Panc1 (cell line): Measurements from ENCODE around the gene WDR59. TPM values are rescaled to one million over a fixed set of nuclear protein-coding genes. Genes with fewer than 3 reads are reported as not detected.

Experiments used
- ATAC-seq: fragments of 200-7000 bp; cut with Tn5 transposase; 2 replicates; pipeline ENCODE4 v1.9.1; 2020; ENCODE audit warnings: mild to moderate bottlenecking, moderate library complexity
- BruUV-seq: library from RNA; stranded (reverse); fragments of 400-500 nt; replicated peaks from 2 replicates; lab custom pipeline; 2021; lab: Mats Ljungman, UMichigan
- CTCF ChIA-PET: fragments of 300-600 bp; sonication (Branson Sonifier 250); formaldehyde crosslinking; loops from one replicate; lab custom pipeline; 2022; ENCODE audit warnings: antibody characterized with exemption; lab: Charles Lee
- POLR2A ChIA-PET: fragments of 300-600 bp; sonication (Branson Sonifier 250); formaldehyde crosslinking; loops from one replicate; lab custom pipeline; 2022; ENCODE audit warnings: antibody characterized with exemption; lab: Charles Lee
- DNase-seq: peaks from one replicate; pipeline ENCODE4 v3.0.0-alpha.2; 2010; ENCODE audit warnings: low read depth, low spot score
- H3K27ac ChIP-seq: 2 replicates; pipeline ENCODE4 v1.5.1; 2011; ENCODE audit warnings: mild to moderate bottlenecking, low read length, inconsistent platforms
- H3K27me3 ChIP-seq: fragments of 200-500 bp; sonication (Bioruptor generic); 2 replicates; pipeline ENCODE4 v1.6.0; 2014; ENCODE audit warnings: low read length, inconsistent platforms; ENCODE audit not compliant: control insufficient read depth, insufficient read depth
- H3K36me3 ChIP-seq: fragments of 200-500 bp; sonication (Bioruptor generic); 2 replicates; pipeline ENCODE4 v1.5.1; 2014; ENCODE audit warnings: inconsistent platforms, mild to moderate bottlenecking, low read length, moderate library complexity; ENCODE audit not compliant: control insufficient read depth, insufficient read depth
- H3K4me1 ChIP-seq: 2 replicates; pipeline ENCODE4 v1.5.1; 2011; ENCODE audit warnings: inconsistent platforms, mild to moderate bottlenecking, low read length, moderate library complexity; ENCODE audit not compliant: control insufficient read depth, insufficient read depth
- H3K4me3 ChIP-seq, 2 experiments: 2 replicates each; pipeline ENCODE4 v1.5.1; 2011 to 2012; ENCODE audit warnings: low read depth in 2 of 2, low read length in 2 of 2, mild to moderate bottlenecking in 2 of 2, inconsistent platforms in 1 of 2, moderate library complexity in 1 of 2
- H3K9me3 ChIP-seq: fragments of 200-500 bp; sonication (Bioruptor generic); 2 replicates; pipeline ENCODE4 v1.5.1; 2014; ENCODE audit warnings: low read depth, mild to moderate bottlenecking, inconsistent platforms, low read length, moderate library complexity; ENCODE audit not compliant: control insufficient read depth, insufficient read depth
- POLR2AphosphoS5 ChIP-seq: IDR thresholded peaks from 2 replicates; pipeline ENCODE4 v1.6.1; 2012; ENCODE audit warnings: mild to moderate bottlenecking, low read depth, low read length, moderate library complexity
- SIN3A ChIP-seq: IDR thresholded peaks from 2 replicates; pipeline ENCODE4 v1.6.1; 2012; ENCODE audit warnings: low read depth, mild to moderate bottlenecking, low read length, moderate library complexity, borderline replicate concordance; ENCODE audit not compliant: insufficient read depth
- TCF7L2 ChIP-seq: IDR thresholded peaks from 2 replicates; pipeline ENCODE4 v1.6.1; 2011; ENCODE audit warnings: mild to moderate bottlenecking, low read depth, low read length, inconsistent platforms
- in situ Hi-C: cut with HindIII; loops from 2 replicates; pipeline ENCODE4 v1.10.0; 2016; ENCODE audit warnings: low sequenced_read_pairs, low pct_unique_long_range_greater_than_20kb
- intact Hi-C: fragments of 100-400 bp; cut with micrococcal nuclease; formaldehyde crosslinking; loops from one replicate; pipeline ENCODE4 v1.10.0; 2022; ENCODE audit not compliant: unreplicated experiment
- total RNA-seq: library from RNA; stranded (reverse); gene quantifications from one replicate; pipeline ENCODE4 v1.2.1, GENCODE V29; 2021; ENCODE audit not compliant: unreplicated experiment
- TF ChIP-seq, protein P1 (sequence below), 2 experiments: IDR thresholded peaks; 2 replicates each; pipeline ENCODE4 v1.6.1; 2011 to 2012; ENCODE audit warnings: low read depth in 2 of 2, control low read depth in 1 of 2, low read length in 1 of 2, mild to moderate bottlenecking in 1 of 2, moderate library complexity in 1 of 2; ENCODE audit not compliant: insufficient read depth in 1 of 2
- TF ChIP-seq, protein P2 (sequence below): fragments of 450-650 bp; IDR thresholded peaks from 2 replicates; pipeline ENCODE4 v1.5.1; 2017; ENCODE audit warnings: mild to moderate bottlenecking

Gene WDR59
- total RNA-seq, 1 experiment from 2014 or later = 58.7 TPM

DNA sequence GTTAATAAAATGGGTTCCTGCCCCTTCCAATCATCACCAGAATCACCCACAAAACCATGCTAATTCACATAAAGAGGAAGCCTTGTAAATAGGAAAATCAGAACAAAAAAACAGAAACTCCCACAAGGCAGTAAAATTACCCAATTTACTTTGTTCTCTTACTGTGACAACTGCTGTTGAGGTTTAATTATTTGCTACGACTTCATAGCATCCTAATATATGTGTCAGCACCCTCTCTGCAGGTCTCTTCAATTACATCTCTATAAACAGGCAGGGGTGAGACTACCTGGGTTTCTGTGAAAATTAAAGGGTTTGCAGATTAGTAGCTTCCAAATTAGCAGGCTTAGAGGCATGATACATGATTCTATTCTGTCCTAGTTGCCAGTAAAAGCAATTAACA, 2.7 kb downstream of the WDR59 start:
- ChIA-PET CTCF (no interaction called here), POLR2A (no interaction called here)
- intact Hi-C loops = no loop called here
- ATAC-seq (no peak), DNase-seq (no peak)
- in situ Hi-C loops = no loop called here
- Histone ChIP-seq H3K9me3 (no peaks in the 10 kb centered on the region), H3K4me1 (no peaks in the 10 kb centered on the region), H3K27me3 (no peaks in the 10 kb centered on the region), H3K27ac (no peak overlapping the region), H3K4me3 (no peak overlapping the region), H3K36me3 (no peaks in the 10 kb centered on the region; the same call in 1 of the 2 replicates)
- no peak for TF ChIP-seq SIN3A
- TF ChIP-seq POLR2AphosphoS5 = no peak
- TF ChIP-seq, protein P1, sequence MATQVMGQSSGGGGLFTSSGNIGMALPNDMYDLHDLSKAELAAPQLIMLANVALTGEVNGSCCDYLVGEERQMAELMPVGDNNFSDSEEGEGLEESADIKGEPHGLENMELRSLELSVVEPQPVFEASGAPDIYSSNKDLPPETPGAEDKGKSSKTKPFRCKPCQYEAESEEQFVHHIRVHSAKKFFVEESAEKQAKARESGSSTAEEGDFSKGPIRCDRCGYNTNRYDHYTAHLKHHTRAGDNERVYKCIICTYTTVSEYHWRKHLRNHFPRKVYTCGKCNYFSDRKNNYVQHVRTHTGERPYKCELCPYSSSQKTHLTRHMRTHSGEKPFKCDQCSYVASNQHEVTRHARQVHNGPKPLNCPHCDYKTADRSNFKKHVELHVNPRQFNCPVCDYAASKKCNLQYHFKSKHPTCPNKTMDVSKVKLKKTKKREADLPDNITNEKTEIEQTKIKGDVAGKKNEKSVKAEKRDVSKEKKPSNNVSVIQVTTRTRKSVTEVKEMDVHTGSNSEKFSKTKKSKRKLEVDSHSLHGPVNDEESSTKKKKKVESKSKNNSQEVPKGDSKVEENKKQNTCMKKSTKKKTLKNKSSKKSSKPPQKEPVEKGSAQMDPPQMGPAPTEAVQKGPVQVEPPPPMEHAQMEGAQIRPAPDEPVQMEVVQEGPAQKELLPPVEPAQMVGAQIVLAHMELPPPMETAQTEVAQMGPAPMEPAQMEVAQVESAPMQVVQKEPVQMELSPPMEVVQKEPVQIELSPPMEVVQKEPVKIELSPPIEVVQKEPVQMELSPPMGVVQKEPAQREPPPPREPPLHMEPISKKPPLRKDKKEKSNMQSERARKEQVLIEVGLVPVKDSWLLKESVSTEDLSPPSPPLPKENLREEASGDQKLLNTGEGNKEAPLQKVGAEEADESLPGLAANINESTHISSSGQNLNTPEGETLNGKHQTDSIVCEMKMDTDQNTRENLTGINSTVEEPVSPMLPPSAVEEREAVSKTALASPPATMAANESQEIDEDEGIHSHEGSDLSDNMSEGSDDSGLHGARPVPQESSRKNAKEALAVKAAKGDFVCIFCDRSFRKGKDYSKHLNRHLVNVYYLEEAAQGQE (IDR thresholded peaks at IDR 0.05; ENCODE audit: insufficient read depth in 1 of 2, low read depth in 2 of 2, low read length in 1 of 2) = no peak
- no TSS peak for BruUV-seq

DNA sequence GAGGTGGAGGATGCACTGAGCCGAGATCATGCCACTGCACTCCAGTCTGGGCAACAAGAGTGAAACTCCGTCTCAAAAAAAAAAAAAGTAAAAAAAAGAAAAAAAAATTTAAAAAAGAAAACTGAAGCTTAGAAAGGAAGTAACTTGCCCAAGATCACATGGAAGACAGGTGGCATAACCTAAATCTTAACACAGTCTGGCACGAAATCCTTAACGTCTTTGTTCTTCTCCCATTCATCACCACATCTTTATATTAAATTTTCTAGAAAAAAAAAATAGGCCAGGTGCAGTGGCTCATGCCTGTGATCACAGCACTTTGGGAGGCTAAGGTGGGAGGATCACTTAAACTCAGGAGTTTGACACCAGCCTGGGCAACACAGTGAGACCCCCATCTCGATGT, 9.3 kb downstream of the WDR59 start:
- DNase-seq (no peak), ATAC-seq (no peak)
- Histone ChIP-seq H3K27me3 (no peaks in the 10 kb centered on the region), H3K36me3 (no peaks in the 10 kb centered on the region), H3K27ac (no peak overlapping the region), H3K9me3 (no peaks in the 10 kb centered on the region), H3K4me3 (no peak overlapping the region), H3K4me1 (no peaks in the 10 kb centered on the region)
- ChIA-PET POLR2A (no interaction called here), CTCF (no interaction called here)
- no TSS peak for BruUV-seq
- in situ Hi-C loops (no loop called here), intact Hi-C loops (no loop called here)
- TF ChIP-seq, protein P1 (IDR thresholded peaks at IDR 0.05; ENCODE audit: insufficient read depth in 1 of 2, low read depth in 2 of 2, low read length in 1 of 2) = no peak
- no peak for TF ChIP-seq TCF7L2
- no peak for TF ChIP-seq POLR2AphosphoS5
- no peak for TF ChIP-seq SIN3A

DNA sequence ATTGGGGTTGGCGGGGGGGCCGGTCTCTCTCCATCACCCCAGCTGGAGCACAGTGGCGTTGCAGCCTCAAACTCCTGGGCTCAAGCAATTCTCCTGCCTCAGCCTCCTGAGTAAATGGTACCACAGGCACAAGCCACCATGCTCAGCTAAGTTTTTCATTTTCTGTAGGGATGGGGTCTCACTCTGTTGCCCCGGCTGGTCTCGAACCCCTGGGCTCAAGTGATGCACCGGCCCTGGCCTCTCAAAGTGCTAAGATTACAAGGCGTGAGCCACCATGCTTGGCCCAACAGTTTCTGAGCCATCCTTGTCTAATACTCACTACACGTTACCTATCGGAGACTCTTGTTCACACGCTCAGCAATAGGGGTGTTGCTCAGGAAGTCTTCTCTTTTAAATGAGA, 11.6 kb downstream of the WDR59 start:
- H3K36me3 ChIP-seq = no peaks in the 10 kb centered on the region
- DNase-seq = no peak
- no peaks in the 10 kb centered on the region for H3K9me3 ChIP-seq
- no peak for ATAC-seq
- H3K4me1 ChIP-seq = no peaks in the 10 kb centered on the region
- ChIA-PET CTCF (no interaction called here), POLR2A (no interaction called here)
- no peaks in the 10 kb centered on the region for H3K27me3 ChIP-seq
- H3K4me3 ChIP-seq = no peak overlapping the region
- TF ChIP-seq POLR2AphosphoS5 (no peak), TCF7L2 (no peak), SIN3A (no peak)
- TF ChIP-seq, protein P2, sequence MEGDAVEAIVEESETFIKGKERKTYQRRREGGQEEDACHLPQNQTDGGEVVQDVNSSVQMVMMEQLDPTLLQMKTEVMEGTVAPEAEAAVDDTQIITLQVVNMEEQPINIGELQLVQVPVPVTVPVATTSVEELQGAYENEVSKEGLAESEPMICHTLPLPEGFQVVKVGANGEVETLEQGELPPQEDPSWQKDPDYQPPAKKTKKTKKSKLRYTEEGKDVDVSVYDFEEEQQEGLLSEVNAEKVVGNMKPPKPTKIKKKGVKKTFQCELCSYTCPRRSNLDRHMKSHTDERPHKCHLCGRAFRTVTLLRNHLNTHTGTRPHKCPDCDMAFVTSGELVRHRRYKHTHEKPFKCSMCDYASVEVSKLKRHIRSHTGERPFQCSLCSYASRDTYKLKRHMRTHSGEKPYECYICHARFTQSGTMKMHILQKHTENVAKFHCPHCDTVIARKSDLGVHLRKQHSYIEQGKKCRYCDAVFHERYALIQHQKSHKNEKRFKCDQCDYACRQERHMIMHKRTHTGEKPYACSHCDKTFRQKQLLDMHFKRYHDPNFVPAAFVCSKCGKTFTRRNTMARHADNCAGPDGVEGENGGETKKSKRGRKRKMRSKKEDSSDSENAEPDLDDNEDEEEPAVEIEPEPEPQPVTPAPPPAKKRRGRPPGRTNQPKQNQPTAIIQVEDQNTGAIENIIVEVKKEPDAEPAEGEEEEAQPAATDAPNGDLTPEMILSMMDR = no peak
- TF ChIP-seq, protein P1 (IDR thresholded peaks at IDR 0.05; ENCODE audit: insufficient read depth in 1 of 2, low read depth in 2 of 2, low read length in 1 of 2) = no peak
- intact Hi-C loops = no loop called here
- in situ Hi-C loops = no loop called here
- BruUV-seq = no TSS peak
- no peak overlapping the region for H3K27ac ChIP-seq
